NCI-H1417 treated with DMSO at 0.1 percent for 48 hours (cell line): ENCODE data around the gene ARHGAP30.
"Not testable (repeated sequence)": the region's sequence is repeated elsewhere in the genome, so short reads cannot be mapped to it uniquely, and the experiment has no call there.

Experiments
- DNase-seq: peaks from one replicate; lab custom pipeline; 2025; lab: John Stamatoyannopoulos, UW

The ARHGAP30 gene

GRCh38 chr1:161037661-161038522 lies 31.8 kb downstream of the ARHGAP30 start:
- DNase-seq = no peak

GRCh38 chr1:161033751-161034150 lies 35.9 kb downstream of the ARHGAP30 start:
- DNase-seq = no peak

DNA sequence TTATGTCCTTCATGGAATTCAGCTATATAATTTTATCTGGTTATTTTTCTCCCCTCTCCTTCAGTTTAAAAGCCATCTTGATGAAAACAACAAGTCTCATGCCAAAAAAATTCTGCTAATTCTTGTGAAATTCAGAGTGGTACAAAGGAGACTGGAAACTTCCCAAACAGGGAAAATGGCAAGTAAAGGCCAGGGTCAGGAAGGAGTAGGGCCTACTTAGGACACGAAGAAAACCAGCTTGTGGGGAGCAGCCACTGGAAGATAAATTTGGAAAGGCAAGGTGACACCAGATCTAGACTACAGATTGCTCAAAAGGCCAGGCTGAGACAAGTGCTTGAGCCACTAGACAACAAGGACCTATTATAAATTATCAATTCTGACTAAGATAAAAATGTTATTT lies 37.3 kb downstream of the ARHGAP30 start:
- DNase-seq = no peak

DNA sequence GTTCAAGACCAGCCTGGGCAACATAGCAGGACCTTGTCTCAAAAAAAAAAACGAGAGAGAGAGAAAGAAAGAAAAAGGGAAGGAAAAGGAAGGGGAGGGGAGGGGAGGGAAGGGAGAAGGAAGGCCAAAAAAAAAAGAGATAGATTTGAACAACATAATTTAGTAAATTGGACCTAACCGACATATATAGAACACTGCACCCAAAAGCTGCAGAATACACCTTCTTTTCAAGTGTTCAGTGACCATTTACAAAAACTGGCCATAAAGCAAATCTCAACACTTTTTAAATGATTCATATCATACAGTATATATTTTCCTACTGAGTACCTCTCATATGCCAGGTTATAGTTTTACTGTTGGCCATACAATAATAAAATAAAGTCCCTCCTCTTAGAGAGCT lies 37.8 kb downstream of the ARHGAP30 start:
- no peak for DNase-seq

- not testable (repeated sequence) for DNase-seq
Measured at GRCh38 chr1:161029466-161029865, 40.2 kb downstream of the ARHGAP30 start.

- DNase-seq = not testable (repeated sequence)
Measured at GRCh38 chr1:161026954-161027353, 42.7 kb downstream of the ARHGAP30 start.

- DNase-seq = not testable (repeated sequence)
Measured at GRCh38 chr1:161022432-161022831, 47.3 kb downstream of the ARHGAP30 start.

DNA sequence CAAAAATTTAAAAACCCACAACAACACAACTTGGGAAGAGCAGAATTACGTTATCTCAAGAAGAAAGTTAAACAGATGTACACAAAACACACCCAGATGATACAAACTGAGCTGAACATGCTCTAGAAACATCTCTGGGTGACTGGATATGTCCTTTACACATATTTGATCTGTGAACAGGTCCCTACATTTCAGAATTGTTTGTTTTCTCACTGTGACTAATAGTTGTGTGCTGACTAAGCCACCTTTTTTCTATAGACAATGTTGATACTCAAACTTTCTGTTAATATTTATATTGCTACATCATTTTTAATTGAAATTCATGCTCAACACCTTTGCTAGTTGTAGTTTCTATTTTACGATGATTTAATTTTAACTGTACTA lies 47.7 kb downstream of the ARHGAP30 start:
- DNase-seq = no peak

DNA sequence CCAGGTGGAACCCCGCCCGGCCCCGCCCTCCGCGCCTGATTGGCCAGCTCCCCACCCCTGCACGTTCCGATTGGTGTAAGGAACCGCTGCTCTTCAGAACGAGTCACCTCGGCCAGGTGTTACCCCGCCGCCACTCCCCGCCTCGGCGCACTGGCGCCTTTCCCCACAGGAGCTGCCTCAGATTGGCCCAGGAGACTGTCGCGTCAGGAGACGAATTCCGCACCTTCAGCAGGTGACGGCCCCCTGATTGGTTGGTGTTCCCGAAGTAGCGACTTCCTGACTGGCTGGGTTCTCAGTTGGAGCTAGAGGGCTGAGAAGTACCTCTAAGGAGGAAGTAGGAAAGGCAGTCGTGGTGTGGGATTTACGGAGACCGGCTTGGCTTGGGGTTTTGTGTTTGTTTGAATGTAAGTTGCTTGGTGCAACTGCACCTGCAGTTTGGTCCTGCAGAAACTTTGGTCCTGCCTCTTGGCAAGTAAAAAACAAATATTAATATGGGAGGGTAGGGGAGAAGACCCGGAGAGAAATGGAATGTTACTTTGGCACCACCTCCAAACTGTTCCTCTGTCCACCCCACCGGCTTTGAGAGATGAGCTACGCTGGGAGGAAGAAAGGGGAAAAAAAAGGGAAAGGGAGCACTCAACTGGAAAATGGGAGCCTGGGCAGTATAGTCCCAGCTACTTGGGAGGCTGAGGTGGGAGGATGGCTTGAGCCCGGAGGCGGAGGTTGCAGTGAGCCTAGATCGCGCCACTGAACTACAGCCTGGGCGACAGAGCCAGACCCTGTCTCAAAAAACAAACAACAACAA lies 48.3 kb downstream of the ARHGAP30 start:
- peak; percentile 80 for DNase-seq

DNA sequence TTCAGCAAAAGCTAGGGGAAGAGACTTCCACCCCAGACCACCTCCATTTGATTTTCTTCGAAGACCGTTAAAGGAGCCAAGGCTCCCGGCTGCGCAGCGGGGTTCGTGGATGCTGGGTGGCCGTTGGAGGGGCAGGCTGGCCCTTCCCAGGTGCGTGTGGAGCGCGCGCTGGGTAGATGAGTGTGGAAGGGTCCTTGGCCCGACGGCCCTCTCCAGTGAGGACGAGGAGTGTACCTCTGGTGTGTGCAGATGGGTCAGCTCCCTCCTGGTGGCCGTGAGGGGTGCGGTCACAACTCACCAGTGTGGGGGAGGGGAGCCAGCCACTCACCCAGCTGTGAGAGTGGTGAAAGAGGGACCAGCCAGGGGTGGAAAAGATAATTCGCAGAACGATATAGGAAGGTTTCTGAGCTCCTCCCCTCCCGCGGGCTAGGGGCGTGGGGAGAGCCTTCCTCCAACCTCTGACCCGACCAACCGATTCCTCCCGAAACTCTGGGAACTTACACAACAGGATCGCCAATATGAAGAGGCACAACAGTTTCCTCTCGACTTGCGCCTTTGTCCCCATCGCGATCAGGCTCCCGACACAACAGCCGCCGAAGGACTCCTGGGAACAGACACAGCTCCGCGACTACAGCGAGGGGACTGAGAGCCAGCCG lies 49.1 kb downstream of the ARHGAP30 start, which contains the start of gene F11R:
F11R (minus strand) TSS at position 644 of the 656 bp plus-strand sequence; CDS start at position 565, 79 bp downstream.
- DNase-seq = no peak

DNA sequence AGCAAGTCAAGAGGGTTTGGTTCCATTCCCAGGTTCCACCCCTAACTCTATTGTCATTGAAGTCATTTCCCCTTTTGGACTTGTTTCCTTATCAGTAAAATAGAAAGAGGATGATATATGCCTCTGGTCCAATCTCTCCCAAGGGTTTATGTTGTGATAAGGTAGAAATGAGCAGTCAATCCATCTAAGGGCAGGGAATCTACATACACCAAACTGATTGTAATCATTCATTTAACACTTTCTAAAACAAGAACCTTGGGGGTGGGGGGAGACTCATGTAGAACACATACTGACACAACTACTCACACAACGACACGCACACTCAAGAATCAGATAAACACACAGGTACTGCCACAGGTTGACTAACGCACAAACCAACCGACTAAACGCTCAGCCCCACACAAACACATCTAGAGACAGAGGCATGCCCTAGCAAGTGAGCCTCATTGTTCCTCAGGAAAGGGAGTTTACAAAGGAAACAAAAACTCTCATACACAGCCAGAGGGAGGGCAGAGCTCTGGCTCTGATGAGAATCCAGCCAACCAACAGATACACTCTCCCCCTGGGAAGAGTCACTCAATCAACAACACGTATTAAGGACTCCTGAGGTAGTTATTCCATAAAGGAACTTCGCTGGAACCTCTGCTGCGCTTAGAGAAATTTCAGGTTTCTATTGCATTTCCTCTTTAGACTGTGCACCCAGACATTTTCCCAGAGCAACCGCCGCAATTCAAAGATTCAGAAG lies 49.8 kb downstream of the ARHGAP30 start:
- DNase-seq = no peak

GRCh38 chr1:161019111-161019660 lies 50.5 kb downstream of the ARHGAP30 start:
- DNase-seq = not testable (repeated sequence)

GRCh38 chr1:161018631-161018930 lies 51.1 kb downstream of the ARHGAP30 start:
- DNase-seq = no peak

GRCh38 chr1:161017756-161018630 lies 51.7 kb downstream of the ARHGAP30 start:
- DNase-seq = no peak

DNA sequence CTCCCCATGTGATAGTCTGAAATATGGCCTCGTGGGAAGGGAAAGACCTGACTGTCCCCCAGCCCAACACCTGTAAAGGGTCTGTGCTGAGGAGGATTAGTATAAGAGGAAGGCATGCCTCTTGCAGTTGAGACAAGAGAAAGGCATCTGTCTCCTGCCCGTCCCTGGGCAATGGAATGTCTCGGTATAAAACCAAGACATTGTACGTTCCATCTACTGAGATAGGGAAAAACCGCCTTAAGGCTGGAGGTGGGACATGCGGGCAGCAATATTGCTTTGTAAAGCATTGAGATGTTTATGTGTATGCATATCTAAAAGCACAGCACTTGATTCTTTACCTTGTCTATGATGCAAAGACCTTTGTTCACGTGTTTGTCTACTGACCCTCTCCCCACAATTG lies 52.5 kb downstream of the ARHGAP30 start:
- not testable (repeated sequence) for DNase-seq

DNA sequence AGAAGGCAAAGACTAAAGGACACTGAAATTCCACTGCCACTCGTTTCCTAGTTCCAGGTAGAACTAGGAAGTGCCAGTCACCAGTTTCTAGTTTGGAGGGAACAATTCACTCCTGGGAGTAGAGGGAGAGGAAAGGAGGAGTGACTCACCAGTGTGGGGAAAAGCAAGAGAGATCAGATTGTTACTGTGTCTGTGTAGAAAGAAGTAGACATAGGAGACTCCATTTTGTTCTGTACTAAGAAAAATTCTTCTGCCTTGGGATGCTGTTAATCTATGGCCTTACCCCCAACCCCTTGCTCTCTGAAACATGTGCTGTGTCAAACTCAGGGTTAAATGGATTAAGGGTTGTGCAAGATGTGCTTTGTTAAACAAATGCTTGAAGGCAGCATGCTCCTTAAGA lies 53.0 kb downstream of the ARHGAP30 start:
- DNase-seq = not testable (repeated sequence)

DNA sequence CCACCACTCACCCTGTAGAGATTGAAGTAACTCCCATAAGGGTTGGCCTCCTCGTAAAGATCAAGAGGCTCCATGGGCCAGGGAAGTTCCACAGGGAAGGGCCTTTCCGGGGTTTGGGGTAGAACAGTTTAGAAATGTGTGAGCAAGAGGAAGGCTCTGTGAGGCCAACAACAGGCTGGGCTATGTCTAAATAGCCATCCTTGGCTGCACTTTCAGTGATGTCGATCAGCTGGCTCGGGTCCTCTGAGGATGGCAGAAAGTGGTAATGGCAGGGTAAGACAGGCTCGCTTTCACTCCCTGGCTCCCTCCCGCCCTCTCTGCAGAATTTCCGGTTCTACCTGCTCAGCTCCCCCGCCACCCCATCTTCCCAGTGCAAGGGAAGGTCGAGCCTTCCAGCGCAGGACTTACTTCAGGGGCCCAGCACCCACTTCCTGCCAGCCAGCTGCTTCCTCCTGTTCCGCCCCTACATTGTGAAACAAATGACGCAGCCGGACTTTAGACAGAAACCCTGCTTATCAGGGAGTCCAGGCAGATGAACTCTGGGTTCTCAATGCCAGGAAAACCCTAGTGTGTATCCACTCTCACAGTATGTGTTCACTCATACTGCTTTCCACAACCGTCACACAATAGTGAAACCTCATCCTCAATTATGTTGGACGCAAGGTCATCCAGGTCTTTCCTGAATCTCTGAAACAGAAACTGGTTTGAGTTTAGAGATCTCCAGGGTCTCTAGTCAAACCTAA lies 56.0 kb downstream of the ARHGAP30 start:
- DNase-seq = no peak

DNA sequence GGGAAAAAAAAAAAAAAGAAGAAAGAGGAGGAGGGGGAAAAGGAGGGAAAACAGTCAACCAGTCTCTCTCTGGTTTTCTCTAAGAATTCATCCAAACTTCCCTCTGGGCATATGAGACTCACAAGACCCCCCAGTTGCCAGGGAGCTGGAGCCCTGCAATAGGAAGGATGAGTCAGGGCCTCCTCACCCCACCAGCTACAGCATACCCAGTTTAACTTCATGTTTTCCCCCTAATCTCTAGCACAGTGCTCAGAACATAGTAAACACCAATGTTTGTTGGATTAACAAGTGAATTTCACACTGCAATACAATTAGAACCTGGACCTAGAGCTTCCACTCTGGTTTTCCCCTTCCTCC lies 56.6 kb downstream of the ARHGAP30 start:
- no peak for DNase-seq

GRCh38 chr1:161012420-161012819 lies 57.3 kb downstream of the ARHGAP30 start:
- no peak for DNase-seq
